Activated CD8-positive, alpha-beta T cell treated with anti-CD3 and anti-CD28 coated beads for 36 hours (primary cell): ENCODE data around the gene SMG6. TPM values are rescaled to one million over a fixed set of nuclear protein-coding genes. Genes with fewer than 3 reads are reported as not detected.

Experiments used
- ATAC-seq: fragments of 200-7000 bp; cut with Tn5 transposase; one replicate; pipeline ENCODE4 v1.10.0; 2021; ENCODE audit warnings: mild to moderate bottlenecking, moderate library complexity
- CTCF ChIA-PET: fragments of 350-600 bp; sonication (Branson Sonifier 250); formaldehyde crosslinking; loops from one replicate; lab custom pipeline; 2021; ENCODE audit warnings: antibody characterized with exemption; lab: Charles Lee
- POLR2A ChIA-PET: fragments of 350-600 bp; sonication (Branson Sonifier 250); formaldehyde crosslinking; loops from one replicate; lab custom pipeline; 2021; ENCODE audit warnings: antibody characterized with exemption; lab: Charles Lee
- DNase-seq: peaks from one replicate; pipeline ENCODE4 v3.0.0-alpha.2; 2020
- H3K27ac Mint-ChIP-seq: one replicate; pipeline ENCODE4 v1.8.0; 2021; ENCODE audit warnings: mild to moderate bottlenecking, mixed read lengths
- H3K27me3 Mint-ChIP-seq: one replicate; pipeline ENCODE4 v1.8.0; 2021; ENCODE audit warnings: mixed read lengths
- H3K36me3 Mint-ChIP-seq: one replicate; pipeline ENCODE4 v1.8.0; 2021; ENCODE audit warnings: low read depth, mixed read lengths
- H3K4me1 Mint-ChIP-seq: one replicate; pipeline ENCODE4 v1.8.0; 2021; ENCODE audit warnings: low read depth, mixed read lengths
- H3K4me3 Mint-ChIP-seq: one replicate; pipeline ENCODE4 v1.8.0; 2021; ENCODE audit warnings: mild to moderate bottlenecking, moderate library complexity, mixed read lengths
- H3K9me3 Mint-ChIP-seq: one replicate; pipeline ENCODE4 v1.8.0; 2021; ENCODE audit warnings: mixed read lengths
- CTCF ChIP-seq: fragments of 200-600 bp; IDR thresholded peaks from one replicate; pipeline ENCODE4 v1.8.0; 2022; ENCODE audit warnings: antibody characterized with exemption, mild to moderate bottlenecking
- intact Hi-C: fragments of 100-400 bp; cut with micrococcal nuclease; formaldehyde crosslinking; loops from one replicate; pipeline ENCODE4 v1.10.0; 2022
- total RNA-seq, 2 experiments: library from RNA; stranded (reverse); gene quantifications; one replicate each; pipeline ENCODE4 v1.2.3, GENCODE V29; 2021

SMG6 gene
- total RNA-seq, 2 experiments from 2014 or later = 39.6 to 40.4 TPM

- H3K4me3 Mint-ChIP-seq = peak overlapping the region; percentile 77
- POLR2A ChIA-PET = interaction anchor here (0.7 to 2.9 kb wide), 9 partner anchors 12 to 55 kb away, joined by 3 to 14 read pairs (median 4); partner anchors contain the start of gene HIC1
- DNase-seq = peak; percentile 24
- ATAC-seq = peak; percentile 14
- intact Hi-C loops = loop anchor here (5.0 kb wide), 1 partner anchor 178 kb away; no protein-coding TSS in a partner anchor
- CTCF ChIA-PET = interaction anchor here (0.8 to 6.8 kb wide), 9 partner anchors 12 to 194 kb away, joined by 3 to 74 read pairs (median 4); partner anchors contain the start of gene HIC1
- peaks cover 70% of the 10 kb centered on the region for H3K4me1 Mint-ChIP-seq
- H3K27me3 Mint-ChIP-seq = no peaks in the 10 kb centered on the region
- H3K9me3 Mint-ChIP-seq = no peaks in the 10 kb centered on the region
- H3K36me3 Mint-ChIP-seq = peaks cover 38% of the 10 kb centered on the region
- H3K27ac Mint-ChIP-seq = peak overlapping the region; percentile 85
- no peak for TF ChIP-seq CTCF
Measured at GRCh38 chr17:2089021-2089422, 214.6 kb downstream of the SMG6 start.

- ChIA-PET POLR2A (interaction anchor here (0.5 to 2.9 kb wide), 12 partner anchors 12 to 506 kb away, joined by 3 to 14 read pairs (median 4); partner anchors contain the start of gene PAFAH1B1), CTCF (interaction anchor here (0.8 to 6.8 kb wide), 9 partner anchors 11 to 329 kb away, joined by 3 to 74 read pairs (median 3); partner anchors contain the start of gene HIC1)
- peaks cover 44% of the 10 kb centered on the region for H3K36me3 Mint-ChIP-seq
- ATAC-seq (peak; percentile 59), DNase-seq (peak; percentile 87)
- H3K27ac Mint-ChIP-seq = peak overlapping the region; percentile 58
- no peaks in the 10 kb centered on the region for H3K9me3 Mint-ChIP-seq
- H3K4me3 Mint-ChIP-seq = no peak overlapping the region
- intact Hi-C loops = loop anchor here (2.0 to 5.0 kb wide), 2 partner anchors 17 to 180 kb away; no protein-coding TSS in a partner anchor
- H3K27me3 Mint-ChIP-seq = no peaks in the 10 kb centered on the region
- no peak for TF ChIP-seq CTCF
- H3K4me1 Mint-ChIP-seq = peaks cover 74% of the 10 kb centered on the region
Measured at GRCh38 chr17:2087597-2088211, 215.9 kb downstream of the SMG6 start.

GRCh38 chr17:2086306-2086705 is 217.3 kb downstream of the SMG6 start:
- POLR2A ChIA-PET = interaction anchor here (1.1 to 2.7 kb wide), 7 partner anchors 10 to 178 kb away, joined by 3 to 11 read pairs (median 4); no protein-coding TSS in a partner anchor
- no peaks in the 10 kb centered on the region for H3K27me3 Mint-ChIP-seq
- DNase-seq (no peak), ATAC-seq (no peak)
- intact Hi-C loops = loop anchor here (2.0 to 5.0 kb wide), 2 partner anchors 16 to 181 kb away; no protein-coding TSS in a partner anchor
- CTCF ChIA-PET = interaction anchor here (1.5 to 6.8 kb wide), 3 partner anchors 12 to 158 kb away, joined by 3 to 74 read pairs (median 6); partner anchors contain the start of gene HIC1
- no peaks in the 10 kb centered on the region for H3K9me3 Mint-ChIP-seq
- no peak for TF ChIP-seq CTCF
- H3K4me3 Mint-ChIP-seq = no peak overlapping the region
- H3K27ac Mint-ChIP-seq = peak overlapping the region; percentile 58
- H3K4me1 Mint-ChIP-seq = peaks cover 78% of the 10 kb centered on the region
- H3K36me3 Mint-ChIP-seq = peaks cover 54% of the 10 kb centered on the region

GRCh38 chr17:2085648-2085949 is 218.0 kb downstream of the SMG6 start:
- no peak for DNase-seq
- intact Hi-C loops = loop anchor here (5.0 kb wide), 1 partner anchor 182 kb away; no protein-coding TSS in a partner anchor
- POLR2A ChIA-PET = interaction anchor here (0.8 to 2.7 kb wide), 5 partner anchors 16 to 217 kb away, joined by 3 to 11 read pairs (median 3); no protein-coding TSS in a partner anchor
- Mint-ChIP-seq H3K4me1 (peaks cover 73% of the 10 kb centered on the region), H3K27ac (no peak overlapping the region), H3K36me3 (peaks cover 59% of the 10 kb centered on the region), H3K9me3 (no peaks in the 10 kb centered on the region), H3K4me3 (no peak overlapping the region), H3K27me3 (no peaks in the 10 kb centered on the region)
- TF ChIP-seq CTCF = no peak
- CTCF ChIA-PET = interaction anchor here (1.5 to 6.8 kb wide), 3 partner anchors 11 to 159 kb away, joined by 3 to 74 read pairs (median 6); partner anchors contain the start of gene HIC1
- ATAC-seq = no peak
